ENCODE results near the gene ZNF292. TPM values are rescaled to one million over a fixed set of nuclear protein-coding genes. Genes with fewer than 3 reads are reported as not detected.

ZNF292 gene
- total and polyA plus RNA-seq, 10 of the 15 experiments (the other 5 are each of a cell fraction or from before 2014, with no cell fraction given), result 11.1 to 57.6 (median 30.6) TPM

- TF ChIP-seq TCF3 (IDR thresholded peaks at IDR 0.05; ENCODE audit: borderline replicate concordance, insufficient read depth, low read depth, low read length), result no peak
- no peak for TF ChIP-seq BCLAF1 (IDR thresholded peaks at IDR 0.05)
- no peak for TF ChIP-seq RAD21 (IDR thresholded peaks at IDR 0.05; ENCODE audit: insufficient read depth, low read depth, low read length)
- TF ChIP-seq, protein P1, sequence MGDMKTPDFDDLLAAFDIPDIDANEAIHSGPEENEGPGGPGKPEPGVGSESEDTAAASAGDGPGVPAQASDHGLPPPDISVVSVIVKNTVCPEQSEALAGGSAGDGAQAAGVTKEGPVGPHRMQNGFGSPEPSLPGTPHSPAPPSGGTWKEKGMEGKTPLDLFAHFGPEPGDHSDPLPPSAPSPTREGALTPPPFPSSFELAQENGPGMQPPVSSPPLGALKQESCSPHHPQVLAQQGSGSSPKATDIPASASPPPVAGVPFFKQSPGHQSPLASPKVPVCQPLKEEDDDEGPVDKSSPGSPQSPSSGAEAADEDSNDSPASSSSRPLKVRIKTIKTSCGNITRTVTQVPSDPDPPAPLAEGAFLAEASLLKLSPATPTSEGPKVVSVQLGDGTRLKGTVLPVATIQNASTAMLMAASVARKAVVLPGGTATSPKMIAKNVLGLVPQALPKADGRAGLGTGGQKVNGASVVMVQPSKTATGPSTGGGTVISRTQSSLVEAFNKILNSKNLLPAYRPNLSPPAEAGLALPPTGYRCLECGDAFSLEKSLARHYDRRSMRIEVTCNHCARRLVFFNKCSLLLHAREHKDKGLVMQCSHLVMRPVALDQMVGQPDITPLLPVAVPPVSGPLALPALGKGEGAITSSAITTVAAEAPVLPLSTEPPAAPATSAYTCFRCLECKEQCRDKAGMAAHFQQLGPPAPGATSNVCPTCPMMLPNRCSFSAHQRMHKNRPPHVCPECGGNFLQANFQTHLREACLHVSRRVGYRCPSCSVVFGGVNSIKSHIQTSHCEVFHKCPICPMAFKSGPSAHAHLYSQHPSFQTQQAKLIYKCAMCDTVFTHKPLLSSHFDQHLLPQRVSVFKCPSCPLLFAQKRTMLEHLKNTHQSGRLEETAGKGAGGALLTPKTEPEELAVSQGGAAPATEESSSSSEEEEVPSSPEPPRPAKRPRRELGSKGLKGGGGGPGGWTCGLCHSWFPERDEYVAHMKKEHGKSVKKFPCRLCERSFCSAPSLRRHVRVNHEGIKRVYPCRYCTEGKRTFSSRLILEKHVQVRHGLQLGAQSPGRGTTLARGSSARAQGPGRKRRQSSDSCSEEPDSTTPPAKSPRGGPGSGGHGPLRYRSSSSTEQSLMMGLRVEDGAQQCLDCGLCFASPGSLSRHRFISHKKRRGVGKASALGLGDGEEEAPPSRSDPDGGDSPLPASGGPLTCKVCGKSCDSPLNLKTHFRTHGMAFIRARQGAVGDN (IDR thresholded peaks at IDR 0.05), result no peak
- TF ChIP-seq ETV6 (conservative IDR thresholded peaks at IDR 0.05 in 1 of 2, IDR thresholded peaks at IDR 0.05 in 1 of 2; ENCODE audit: borderline replicate concordance in 1 of 2, low read depth in 1 of 2), result no peak
- no peak for TF ChIP-seq PKNOX1 (IDR thresholded peaks at IDR 0.05)
- TF ChIP-seq SIN3A (IDR thresholded peaks at IDR 0.05; ENCODE audit: low read depth, low read length), result no peak
- TF ChIP-seq IKZF1 (conservative IDR thresholded peaks at IDR 0.05), result no peak
- no peak for TF ChIP-seq HDAC6 (IDR thresholded peaks at IDR 0.05; ENCODE audit: unreplicated experiment)
- no peak for TF ChIP-seq RAD51 (IDR thresholded peaks at IDR 0.05)
- no peak for TF ChIP-seq SREBF1 (IDR thresholded peaks at IDR 0.05; ENCODE audit: low read length)
- TF ChIP-seq BCL11A (IDR thresholded peaks at IDR 0.05; ENCODE audit: low read depth, low read length), result peak; percentile 51
- no peak for TF ChIP-seq SMARCA5 (IDR thresholded peaks at IDR 0.05)
- TF ChIP-seq, protein P2, sequence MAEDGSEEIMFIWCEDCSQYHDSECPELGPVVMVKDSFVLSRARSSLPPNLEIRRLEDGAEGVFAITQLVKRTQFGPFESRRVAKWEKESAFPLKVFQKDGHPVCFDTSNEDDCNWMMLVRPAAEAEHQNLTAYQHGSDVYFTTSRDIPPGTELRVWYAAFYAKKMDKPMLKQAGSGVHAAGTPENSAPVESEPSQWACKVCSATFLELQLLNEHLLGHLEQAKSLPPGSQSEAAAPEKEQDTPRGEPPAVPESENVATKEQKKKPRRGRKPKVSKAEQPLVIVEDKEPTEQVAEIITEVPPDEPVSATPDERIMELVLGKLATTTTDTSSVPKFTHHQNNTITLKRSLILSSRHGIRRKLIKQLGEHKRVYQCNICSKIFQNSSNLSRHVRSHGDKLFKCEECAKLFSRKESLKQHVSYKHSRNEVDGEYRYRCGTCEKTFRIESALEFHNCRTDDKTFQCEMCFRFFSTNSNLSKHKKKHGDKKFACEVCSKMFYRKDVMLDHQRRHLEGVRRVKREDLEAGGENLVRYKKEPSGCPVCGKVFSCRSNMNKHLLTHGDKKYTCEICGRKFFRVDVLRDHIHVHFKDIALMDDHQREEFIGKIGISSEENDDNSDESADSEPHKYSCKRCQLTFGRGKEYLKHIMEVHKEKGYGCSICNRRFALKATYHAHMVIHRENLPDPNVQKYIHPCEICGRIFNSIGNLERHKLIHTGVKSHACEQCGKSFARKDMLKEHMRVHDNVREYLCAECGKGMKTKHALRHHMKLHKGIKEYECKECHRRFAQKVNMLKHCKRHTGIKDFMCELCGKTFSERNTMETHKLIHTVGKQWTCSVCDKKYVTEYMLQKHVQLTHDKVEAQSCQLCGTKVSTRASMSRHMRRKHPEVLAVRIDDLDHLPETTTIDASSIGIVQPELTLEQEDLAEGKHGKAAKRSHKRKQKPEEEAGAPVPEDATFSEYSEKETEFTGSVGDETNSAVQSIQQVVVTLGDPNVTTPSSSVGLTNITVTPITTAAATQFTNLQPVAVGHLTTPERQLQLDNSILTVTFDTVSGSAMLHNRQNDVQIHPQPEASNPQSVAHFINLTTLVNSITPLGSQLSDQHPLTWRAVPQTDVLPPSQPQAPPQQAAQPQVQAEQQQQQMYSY (CRISPR knock-in tag; IDR thresholded peaks at IDR 0.05), result no peak
- TF ChIP-seq ZNF622 (IDR thresholded peaks at IDR 0.05), result no peak
- peak; percentile 46; the same call in 1 of the 2 replicates for TF ChIP-seq NFIC (IDR thresholded peaks at IDR 0.05; ENCODE audit: low read depth, low read length)
- no peak for TF ChIP-seq MTA3 (IDR thresholded peaks at IDR 0.05; ENCODE audit: borderline replicate concordance, low read length)
- TF ChIP-seq SUZ12 (IDR thresholded peaks at IDR 0.05; ENCODE audit: unreplicated experiment), result no peak
- no peak for TF ChIP-seq EED (IDR thresholded peaks at IDR 0.05; ENCODE audit: low read depth)
- no peak for TF ChIP-seq TCF7 (IDR thresholded peaks at IDR 0.05; ENCODE audit: borderline replicate concordance)
- no peak for TF ChIP-seq ZNF384 (IDR thresholded peaks at IDR 0.05; ENCODE audit: borderline replicate concordance, low read depth, low read length)
Observed at GRCh38 chr6:87210979-87211378, 55.6 kb downstream of the ZNF292 start (continued).
